ENCODE data around the gene MTUS2.

DNA sequence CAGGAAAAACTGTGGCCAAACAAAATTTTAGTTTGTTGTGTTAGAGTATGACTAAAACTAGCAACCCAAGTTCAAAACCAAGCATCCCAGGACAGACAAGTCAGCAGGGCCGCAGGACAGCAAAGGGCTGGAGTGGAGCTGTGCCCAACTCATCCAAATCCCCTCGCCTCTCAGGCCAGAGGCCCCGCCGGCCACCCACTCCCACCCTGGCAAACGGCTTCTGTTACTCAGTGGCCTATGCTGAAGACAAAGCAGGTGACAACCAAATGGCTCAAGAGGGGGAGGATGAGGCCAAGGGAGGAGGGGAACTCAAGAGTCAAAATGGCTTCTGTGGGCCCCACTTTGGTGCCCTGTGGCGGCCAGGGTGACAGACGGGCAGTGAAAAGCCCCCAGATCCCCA is 705.6 kb downstream of the MTUS2 start:
- TF ChIP-seq, protein P1, sequence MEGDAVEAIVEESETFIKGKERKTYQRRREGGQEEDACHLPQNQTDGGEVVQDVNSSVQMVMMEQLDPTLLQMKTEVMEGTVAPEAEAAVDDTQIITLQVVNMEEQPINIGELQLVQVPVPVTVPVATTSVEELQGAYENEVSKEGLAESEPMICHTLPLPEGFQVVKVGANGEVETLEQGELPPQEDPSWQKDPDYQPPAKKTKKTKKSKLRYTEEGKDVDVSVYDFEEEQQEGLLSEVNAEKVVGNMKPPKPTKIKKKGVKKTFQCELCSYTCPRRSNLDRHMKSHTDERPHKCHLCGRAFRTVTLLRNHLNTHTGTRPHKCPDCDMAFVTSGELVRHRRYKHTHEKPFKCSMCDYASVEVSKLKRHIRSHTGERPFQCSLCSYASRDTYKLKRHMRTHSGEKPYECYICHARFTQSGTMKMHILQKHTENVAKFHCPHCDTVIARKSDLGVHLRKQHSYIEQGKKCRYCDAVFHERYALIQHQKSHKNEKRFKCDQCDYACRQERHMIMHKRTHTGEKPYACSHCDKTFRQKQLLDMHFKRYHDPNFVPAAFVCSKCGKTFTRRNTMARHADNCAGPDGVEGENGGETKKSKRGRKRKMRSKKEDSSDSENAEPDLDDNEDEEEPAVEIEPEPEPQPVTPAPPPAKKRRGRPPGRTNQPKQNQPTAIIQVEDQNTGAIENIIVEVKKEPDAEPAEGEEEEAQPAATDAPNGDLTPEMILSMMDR (IDR thresholded peaks at IDR 0.05; ENCODE audit: low read depth, low read length, poor library complexity, severe bottlenecking): no peak
- TF ChIP-seq EZH2phosphoT487 (IDR thresholded peaks at IDR 0.05; ENCODE audit: borderline replicate concordance, low read length): no peak

All from DOHH2 (cell line).